GM12801 (cell line): ENCODE data around the gene OSBP2.

Source experiments
- TF ChIP-seq, protein P1 (sequence below): IDR thresholded peaks from one replicate; pipeline ENCODE4 v1.5.1; 2011; ENCODE audit warnings: control low read depth; ENCODE audit not compliant: insufficient read length; ENCODE audit errors: extremely low read depth

The OSBP2 gene

DNA sequence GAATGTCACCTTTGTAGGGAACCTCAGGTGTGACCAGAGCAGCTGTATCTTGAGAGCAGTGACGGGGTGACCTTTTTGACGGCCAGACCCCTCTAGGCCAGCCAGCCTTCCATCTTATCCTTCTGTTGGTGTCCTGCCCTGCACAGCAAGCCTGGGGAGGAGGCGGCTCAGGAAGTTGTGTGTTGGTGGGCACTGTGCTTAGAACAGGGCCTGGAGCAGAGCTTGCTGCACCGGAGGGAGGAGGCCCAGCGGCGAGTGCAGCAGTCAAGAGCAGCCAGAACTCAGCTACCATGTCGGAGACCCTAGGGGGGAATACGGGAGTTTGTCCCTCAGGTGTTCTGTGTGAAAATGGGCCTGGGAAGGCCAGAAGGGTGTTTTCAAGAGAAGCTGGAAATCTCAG, 129.4 kb downstream of the OSBP2 start:
- TF ChIP-seq, protein P1, sequence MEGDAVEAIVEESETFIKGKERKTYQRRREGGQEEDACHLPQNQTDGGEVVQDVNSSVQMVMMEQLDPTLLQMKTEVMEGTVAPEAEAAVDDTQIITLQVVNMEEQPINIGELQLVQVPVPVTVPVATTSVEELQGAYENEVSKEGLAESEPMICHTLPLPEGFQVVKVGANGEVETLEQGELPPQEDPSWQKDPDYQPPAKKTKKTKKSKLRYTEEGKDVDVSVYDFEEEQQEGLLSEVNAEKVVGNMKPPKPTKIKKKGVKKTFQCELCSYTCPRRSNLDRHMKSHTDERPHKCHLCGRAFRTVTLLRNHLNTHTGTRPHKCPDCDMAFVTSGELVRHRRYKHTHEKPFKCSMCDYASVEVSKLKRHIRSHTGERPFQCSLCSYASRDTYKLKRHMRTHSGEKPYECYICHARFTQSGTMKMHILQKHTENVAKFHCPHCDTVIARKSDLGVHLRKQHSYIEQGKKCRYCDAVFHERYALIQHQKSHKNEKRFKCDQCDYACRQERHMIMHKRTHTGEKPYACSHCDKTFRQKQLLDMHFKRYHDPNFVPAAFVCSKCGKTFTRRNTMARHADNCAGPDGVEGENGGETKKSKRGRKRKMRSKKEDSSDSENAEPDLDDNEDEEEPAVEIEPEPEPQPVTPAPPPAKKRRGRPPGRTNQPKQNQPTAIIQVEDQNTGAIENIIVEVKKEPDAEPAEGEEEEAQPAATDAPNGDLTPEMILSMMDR: no peak

DNA sequence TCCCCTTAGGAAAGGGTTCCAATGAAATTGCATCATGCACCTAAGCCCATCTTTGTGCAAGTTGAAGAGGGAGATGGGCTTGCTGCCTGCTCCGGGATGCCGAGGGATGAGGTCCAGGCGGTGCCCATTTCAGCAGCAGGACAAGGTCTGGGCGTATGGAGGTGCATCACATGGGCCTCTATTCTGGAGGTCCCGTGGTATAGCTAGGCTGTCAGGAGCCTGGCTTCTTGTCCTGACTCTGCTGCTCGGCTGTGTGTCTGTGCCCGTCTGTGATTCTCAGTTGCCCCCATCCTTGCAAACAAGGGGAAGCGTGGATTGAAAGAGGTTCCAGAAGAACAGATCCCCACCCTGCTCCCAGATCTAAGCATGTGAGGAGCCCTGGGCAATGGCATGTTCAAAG, 130.0 kb downstream of the OSBP2 start:
- TF ChIP-seq, protein P1: no peak

DNA sequence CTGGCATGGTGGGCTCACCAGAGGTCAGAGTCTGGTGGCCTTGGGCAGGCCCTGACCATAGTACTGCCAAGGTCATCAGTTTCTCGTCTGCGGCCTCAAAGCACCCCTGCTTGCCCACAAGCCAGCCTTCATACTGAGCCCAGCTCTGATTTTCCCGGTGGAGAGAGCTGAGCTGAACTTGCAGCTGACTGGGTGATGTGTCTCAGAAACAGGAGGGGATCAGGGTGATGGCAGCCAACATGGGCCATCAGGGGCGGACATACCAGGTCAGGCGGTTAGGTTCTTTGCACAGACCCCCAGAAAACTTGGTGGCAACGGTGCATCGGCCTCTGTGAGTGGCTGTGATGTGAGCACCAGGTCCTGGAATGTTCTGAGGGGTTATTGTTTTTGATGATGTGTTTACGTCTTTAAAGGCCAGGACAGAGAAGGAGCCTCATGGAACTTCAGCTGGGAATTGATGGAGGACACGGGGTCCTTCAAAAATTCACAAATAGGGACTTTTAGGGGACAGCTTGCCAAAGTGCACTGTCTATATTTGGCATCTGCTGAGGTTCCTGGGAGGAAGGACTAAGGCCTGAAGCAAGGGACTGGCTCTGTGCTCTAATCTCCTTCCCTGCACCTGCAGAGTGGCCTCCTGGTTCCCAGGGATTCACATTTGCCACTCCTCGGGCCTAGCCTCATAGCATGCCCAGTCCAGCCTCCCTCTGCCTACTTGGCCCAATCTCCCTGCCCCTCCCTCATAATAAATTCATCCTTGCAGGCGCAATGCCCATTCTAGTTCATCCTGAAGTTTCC, 131.2 kb downstream of the OSBP2 start:
- TF ChIP-seq, protein P1: no peak

DNA sequence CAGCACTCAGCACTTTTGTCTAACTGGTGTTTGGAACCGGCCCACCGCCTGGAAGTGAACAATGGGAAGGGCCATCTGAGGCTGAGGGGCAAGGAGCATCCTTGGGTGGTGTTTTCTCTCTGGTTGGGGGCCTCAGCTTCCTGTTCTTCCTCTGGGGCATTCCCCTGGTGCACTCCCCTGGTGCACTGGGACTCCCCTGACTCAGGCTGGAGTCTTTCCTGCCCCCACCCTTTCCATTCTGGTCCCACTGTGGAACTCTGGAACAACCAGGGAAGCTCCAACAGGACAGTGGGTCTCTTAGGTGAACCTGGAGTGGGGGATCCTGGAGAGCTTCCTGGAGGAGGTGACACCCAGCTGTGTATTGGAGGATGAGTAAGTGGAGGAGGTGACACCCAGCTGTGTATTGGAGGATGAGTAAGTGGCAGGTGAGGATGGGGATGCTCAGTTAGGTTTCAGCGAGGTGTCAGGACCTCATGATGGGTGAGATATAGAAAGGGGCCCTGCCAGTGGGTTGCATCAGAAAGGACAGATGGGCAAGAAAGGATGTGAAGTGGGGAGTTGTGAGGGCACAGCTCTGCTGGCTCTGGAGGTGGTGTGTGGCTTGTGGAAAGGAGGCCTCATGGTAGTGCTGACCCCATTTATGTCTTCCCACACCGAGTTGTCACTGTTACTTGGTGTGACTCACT, 132.1 kb downstream of the OSBP2 start:
- TF ChIP-seq, protein P1: no peak

DNA sequence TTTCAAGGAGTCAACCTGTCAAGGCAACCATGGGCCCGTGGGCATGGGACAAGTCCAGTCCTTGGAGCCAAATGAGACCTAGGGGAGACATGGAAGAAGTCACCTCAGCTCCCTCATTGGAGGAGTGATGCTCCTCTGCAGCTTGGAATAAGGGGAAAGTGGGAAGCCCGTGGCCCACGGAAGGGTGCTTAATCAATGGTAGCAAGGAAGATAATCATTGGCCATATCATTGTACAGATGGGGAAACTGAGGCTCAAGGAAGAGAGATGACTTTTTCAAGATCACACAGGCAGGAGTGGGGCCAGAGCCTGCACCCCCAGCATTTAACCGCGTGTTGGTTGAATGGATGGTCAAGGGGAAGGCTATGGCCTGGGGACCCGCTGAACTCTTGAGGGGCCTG, 133.0 kb downstream of the OSBP2 start:
- TF ChIP-seq, protein P1: no peak

DNA sequence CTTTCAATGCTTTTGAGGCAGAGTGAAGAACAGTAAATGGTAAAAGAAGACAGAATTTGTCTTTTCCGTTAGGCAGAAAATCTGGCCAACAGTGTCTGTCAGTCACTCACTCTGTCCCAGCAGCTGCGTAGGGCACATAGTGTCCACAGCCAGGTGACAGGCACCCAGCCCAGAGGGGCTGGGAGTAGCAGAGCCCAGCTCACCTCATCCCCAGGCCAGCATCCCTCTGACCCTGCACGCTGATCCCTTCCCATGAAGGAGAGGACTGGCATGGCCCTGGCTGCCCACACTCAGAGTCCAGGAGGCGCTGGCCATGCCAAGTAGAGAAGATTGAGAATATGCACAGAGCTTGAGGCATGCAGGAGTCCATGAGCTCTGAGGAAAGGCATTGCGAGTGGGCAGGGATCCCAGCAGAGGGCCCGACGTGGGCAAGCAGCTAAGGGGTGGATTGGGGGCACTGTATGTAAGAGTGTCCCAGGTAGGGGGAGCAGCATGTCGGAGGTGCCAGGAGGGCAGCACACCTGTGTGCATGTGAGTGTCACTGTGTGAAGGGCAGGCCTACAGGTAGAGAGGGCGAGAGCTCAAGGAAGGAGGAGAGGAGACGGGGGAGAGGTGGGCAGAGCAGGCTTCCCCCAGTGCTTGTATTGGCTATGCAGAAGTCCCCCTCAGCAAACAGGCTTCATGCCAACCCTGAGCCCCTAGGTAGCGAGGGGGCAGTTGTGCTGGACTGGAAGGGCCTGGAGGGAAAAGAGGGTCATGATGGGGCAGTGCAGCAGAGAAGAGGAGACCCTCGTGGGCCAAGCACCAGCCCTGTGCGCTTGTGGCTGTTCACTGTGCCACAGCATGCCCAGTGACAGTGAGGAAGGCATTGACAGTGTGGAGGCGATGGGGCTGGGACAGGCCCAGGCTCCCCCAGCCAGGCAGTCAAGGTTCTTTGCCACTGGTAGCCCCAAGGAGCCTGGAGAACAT, 133.8 kb downstream of the OSBP2 start:
- TF ChIP-seq, protein P1: no peak
